NK-92 (cell line): ENCODE data around the gene ROBO3.

Experiments used
- DNase-seq: peaks from one replicate; lab custom pipeline; 2025; ENCODE audit not compliant: unreplicated experiment; lab: John Stamatoyannopoulos, UW

Gene ROBO3

GRCh38 chr11:124891373-124891861, 26.2 kb downstream of the ROBO3 start:
- DNase-seq, result no peak

- no peak for DNase-seq
Observed at GRCh38 chr11:124892146-124892545, 26.9 kb downstream of the ROBO3 start.

- no peak for DNase-seq
Observed at GRCh38 chr11:124892750-124893454, 27.7 kb downstream of the ROBO3 start.

GRCh38 chr11:124893781-124894401, 28.7 kb downstream of the ROBO3 start:
- DNase-seq, result no peak

GRCh38 chr11:124894606-124895430, 29.6 kb downstream of the ROBO3 start:
- DNase-seq, result no peak

GRCh38 chr11:124895471-124895971, 30.3 kb downstream of the ROBO3 start:
- no peak for DNase-seq

GRCh38 chr11:124896071-124896750, 31.0 kb downstream of the ROBO3 start:
- DNase-seq, result no peak

- no peak for DNase-seq
Observed at GRCh38 chr11:124896821-124897391, 31.7 kb downstream of the ROBO3 start.

GRCh38 chr11:124897674-124898262, 32.5 kb downstream of the ROBO3 start, which contains the start of gene ROBO4:
TSS of gene ROBO4 (minus strand) at chr11:124897865. CDS start at chr11:124897795, 70 bp downstream.
- DNase-seq, result no peak

- DNase-seq, result no peak
Observed at GRCh38 chr11:124898263-124898680, 33.0 kb downstream of the ROBO3 start.

- DNase-seq, result no peak
Observed at GRCh38 chr11:124898711-124899110, 33.5 kb downstream of the ROBO3 start.

- DNase-seq, result no peak
Observed at GRCh38 chr11:124899383-124900145, 34.3 kb downstream of the ROBO3 start.

GRCh38 chr11:124900464-124900863, 35.2 kb downstream of the ROBO3 start:
- no peak for DNase-seq

GRCh38 chr11:124902616-124903015, 37.4 kb downstream of the ROBO3 start:
- DNase-seq, result no peak

GRCh38 chr11:124915541-124916369, 50.5 kb downstream of the ROBO3 start:
- no peak for DNase-seq

GRCh38 chr11:124916370-124916710, 51.1 kb downstream of the ROBO3 start:
- no peak for DNase-seq

GRCh38 chr11:124917115-124917637, 51.9 kb downstream of the ROBO3 start:
- DNase-seq, result no peak

- DNase-seq, result no peak
Observed at GRCh38 chr11:124918950-124919349, 53.7 kb downstream of the ROBO3 start, which contains the start of gene HEPN1. TSS of gene HEPN1 (plus strand) at chr11:124919250.
